Mesendoderm (in vitro differentiated cells): Measurements from ENCODE around the gene SRRM4.
A peak's percentile ranks its signal among the peaks of the same experiment; 100 is the strongest.

Experiments used
- DNase-seq: peaks from one replicate; pipeline ENCODE4 v3.0.0; 2013
- H2AK5ac ChIP-seq: 2 replicates; pipeline ENCODE4 v1.6.1; 2013; ENCODE audit warnings: low read length, inconsistent platforms
- H2BK120ac ChIP-seq: 2 replicates; pipeline ENCODE4 v1.6.1; 2013; ENCODE audit warnings: low read depth, mild to moderate bottlenecking, low read length, moderate library complexity, mixed read lengths
- H2BK15ac ChIP-seq: replicated peaks from 2 replicates; pipeline ENCODE4 v1.6.1; 2013; ENCODE audit warnings: low read depth, mild to moderate bottlenecking, moderate library complexity
- H2BK5ac ChIP-seq: 2 replicates; pipeline ENCODE4 v1.6.1; 2013; ENCODE audit warnings: low read length, inconsistent platforms
- H3K18ac ChIP-seq: 2 replicates; pipeline ENCODE4 v1.6.1; 2013; ENCODE audit warnings: mild to moderate bottlenecking, low read length, mixed read lengths
- H3K23ac ChIP-seq: one replicate; pipeline ENCODE4 v1.6.1; 2013; ENCODE audit warnings: low read length
- H3K27ac ChIP-seq: 2 replicates; pipeline ENCODE4 v1.5.1; 2013; ENCODE audit warnings: low read depth, mild to moderate bottlenecking, inconsistent platforms, low read length, moderate library complexity
- H3K27me3 ChIP-seq: 2 replicates; pipeline ENCODE4 v1.6.1; 2013; ENCODE audit warnings: low read length, control low read depth, mild to moderate bottlenecking, inconsistent platforms; ENCODE audit not compliant: insufficient read depth, poor library complexity
- H3K36me3 ChIP-seq: 2 replicates; pipeline ENCODE4 v1.6.1; 2013; ENCODE audit warnings: low read length, inconsistent platforms; ENCODE audit not compliant: control insufficient read depth, insufficient read depth
- H3K4ac ChIP-seq: one replicate; pipeline ENCODE4 v1.6.1; 2013; ENCODE audit warnings: low read depth, mild to moderate bottlenecking, low read length, moderate library complexity
- H3K4me1 ChIP-seq: 2 replicates; pipeline ENCODE4 v1.6.1; 2013; ENCODE audit warnings: low read depth, low read length, inconsistent platforms; ENCODE audit not compliant: control insufficient read depth
- H3K4me2 ChIP-seq: 2 replicates; pipeline ENCODE4 v1.6.1; 2013; ENCODE audit warnings: low read length
- H3K4me3 ChIP-seq: 2 replicates; pipeline ENCODE4 v1.5.1; 2013; ENCODE audit warnings: mild to moderate bottlenecking, low read length
- H3K56ac ChIP-seq: one replicate; pipeline ENCODE4 v1.6.1; 2013; ENCODE audit warnings: low read length
- H3K79me1 ChIP-seq: 2 replicates; pipeline ENCODE4 v1.6.1; 2013; ENCODE audit warnings: low read length, inconsistent platforms
- H3K79me2 ChIP-seq: 2 replicates; pipeline ENCODE4 v1.6.1; 2013; ENCODE audit warnings: mild to moderate bottlenecking, low read length; ENCODE audit not compliant: control insufficient read depth, insufficient read depth
- H3K9ac ChIP-seq: 2 replicates; pipeline ENCODE4 v1.6.1; 2013; ENCODE audit warnings: low read length, inconsistent platforms
- H4K5ac ChIP-seq: one replicate; pipeline ENCODE4 v1.6.1; 2013; ENCODE audit warnings: low read length
- H4K8ac ChIP-seq: one replicate; pipeline ENCODE4 v1.6.1; 2013; ENCODE audit warnings: low read depth, mild to moderate bottlenecking, control low read depth, low read length, moderate library complexity
- WGBS: extraction: QIAGEN DNeasy Blood & Tissue Kit; methylation state at CpG from one replicate; pipeline ENCODE4 v1.1.7; 2013; ENCODE audit warnings: low lambda C conversion rate, missing lambda C conversion rate; ENCODE audit not compliant: insufficient coverage; ENCODE audit errors: extremely low coverage; 5-methylcytosine and 5-hydroxymethylcytosine counted together

SRRM4 gene

DNA sequence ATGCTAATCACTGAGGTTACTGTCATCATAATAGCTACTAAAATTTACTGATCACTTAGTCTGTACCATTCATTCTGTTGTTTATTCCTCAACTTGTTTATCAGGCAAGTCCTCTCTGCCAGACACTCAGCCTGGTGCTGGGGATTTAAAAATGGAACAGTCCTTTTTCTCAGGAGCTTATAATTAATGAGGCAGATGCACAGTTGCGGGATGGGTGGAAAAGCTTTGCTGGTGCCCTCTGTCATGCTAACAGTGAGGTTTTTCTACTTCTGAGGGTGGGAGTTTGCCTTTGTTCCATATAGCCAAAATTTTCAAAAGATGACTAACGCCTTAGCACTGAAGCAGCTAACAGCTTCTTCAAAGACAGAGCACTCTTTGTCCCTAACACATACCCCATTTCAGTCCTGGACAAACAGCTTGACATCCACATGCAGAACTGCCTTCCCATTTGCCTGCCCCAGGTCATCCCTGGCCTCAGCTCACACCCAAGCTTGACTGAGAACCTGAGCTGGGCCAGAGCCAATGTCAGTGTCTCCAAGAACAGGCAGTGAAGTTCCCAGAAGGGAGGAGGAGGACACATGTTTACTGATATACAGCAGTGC is 166.6 kb downstream of the SRRM4 start:
- H4K5ac ChIP-seq: no peak overlapping the region
- no peak overlapping the region for H3K18ac ChIP-seq
- H2AK5ac ChIP-seq: no peak overlapping the region
- H3K4me2 ChIP-seq: no peak overlapping the region
- no peak overlapping the region for H4K8ac ChIP-seq
- H3K79me1 ChIP-seq: no peaks in the 10 kb centered on the region
- H3K9ac ChIP-seq: no peak overlapping the region
- H3K27me3 ChIP-seq: no peaks in the 10 kb centered on the region
- peaks cover 3% of the 10 kb centered on the region for H3K4me1 ChIP-seq
- no peak overlapping the region for H3K4ac ChIP-seq
- WGBS: no CpG with 5 or more reads among the region's 2 CpGs
- no peak overlapping the region for H3K23ac ChIP-seq
- H3K27ac ChIP-seq: no peak overlapping the region
- H3K36me3 ChIP-seq: no peaks in the 10 kb centered on the region
- no peak overlapping the region for H3K4me3 ChIP-seq
- H2BK120ac ChIP-seq: no peak overlapping the region
- no peak overlapping the region for H2BK5ac ChIP-seq
- DNase-seq: no peak
- H3K56ac ChIP-seq: no peak overlapping the region
- no peaks in the 10 kb centered on the region for H3K79me2 ChIP-seq
- H2BK15ac ChIP-seq: no peak overlapping the region

DNA sequence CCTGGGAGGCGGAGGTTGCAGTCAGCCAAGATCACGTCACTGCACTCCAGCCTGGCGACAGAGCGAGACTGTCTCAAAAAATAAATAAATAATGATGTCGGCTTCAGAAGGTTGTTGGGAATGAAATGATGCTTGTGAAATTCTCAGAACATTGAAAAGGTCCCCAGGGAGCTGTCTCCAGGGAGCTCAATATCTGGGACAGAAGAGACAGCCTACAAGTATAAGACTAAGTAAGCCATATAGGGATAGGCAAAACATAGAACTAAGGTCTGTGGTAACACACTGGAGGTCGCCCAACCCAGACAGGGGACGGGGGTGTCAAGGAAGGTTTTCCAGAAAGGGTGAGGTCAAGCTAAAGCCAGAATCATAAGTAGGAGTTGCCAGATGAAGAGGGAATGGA is 167.9 kb downstream of the SRRM4 start:
- DNase-seq: no peak
- Histone ChIP-seq H3K23ac (no peak overlapping the region), H2AK5ac (no peak overlapping the region), H3K56ac (no peak overlapping the region), H3K27me3 (no peaks in the 10 kb centered on the region), H2BK5ac (no peak overlapping the region), H2BK120ac (no peak overlapping the region), H3K79me1 (no peaks in the 10 kb centered on the region), H3K4me2 (no peak overlapping the region), H3K4ac (no peak overlapping the region), H4K8ac (no peak overlapping the region), H3K9ac (no peak overlapping the region), H3K36me3 (no peaks in the 10 kb centered on the region), H3K4me3 (no peak overlapping the region), H3K79me2 (no peaks in the 10 kb centered on the region), H3K27ac (no peak overlapping the region), H3K4me1 (peaks cover 3% of the 10 kb centered on the region), H4K5ac (no peak overlapping the region), H2BK15ac (no peak overlapping the region), H3K18ac (no peak overlapping the region)
- no CpG with 5 or more reads among the region's 7 CpGs for WGBS

DNA sequence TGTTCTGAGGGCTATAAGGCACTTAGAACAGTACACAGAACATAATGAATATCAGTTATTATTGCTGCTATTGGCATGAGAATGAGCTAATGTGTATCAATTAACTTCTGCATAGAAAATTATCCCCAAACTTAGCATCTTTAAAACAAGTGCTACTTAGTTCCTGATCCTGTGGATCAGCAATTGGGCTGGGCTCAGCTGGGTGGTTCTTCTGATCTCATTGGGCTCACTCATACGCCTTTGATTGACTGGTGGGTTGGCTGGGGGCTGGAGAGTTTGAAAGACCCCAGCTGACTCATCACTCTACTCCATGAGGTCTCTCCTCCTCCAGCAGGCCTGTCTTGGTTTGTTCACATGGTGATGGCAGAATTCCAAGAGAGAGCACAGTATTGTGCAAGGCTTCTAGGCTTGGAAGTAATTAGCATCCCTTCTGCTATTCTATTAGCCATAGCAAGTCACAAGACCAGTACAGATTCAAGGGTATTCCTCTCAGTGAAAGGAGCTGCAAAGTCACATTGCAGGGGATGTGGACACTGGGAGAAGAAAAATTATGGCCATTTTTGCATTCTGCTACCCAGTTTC is 170.2 kb downstream of the SRRM4 start:
- Histone ChIP-seq H3K4ac (no peak overlapping the region), H4K8ac (no peak overlapping the region), H3K79me1 (no peaks in the 10 kb centered on the region), H3K4me3 (no peak overlapping the region), H4K5ac (no peak overlapping the region), H3K4me1 (peaks cover 4% of the 10 kb centered on the region), H3K56ac (no peak overlapping the region), H3K79me2 (no peaks in the 10 kb centered on the region), H2AK5ac (no peak overlapping the region), H3K27me3 (no peaks in the 10 kb centered on the region), H3K23ac (no peak overlapping the region), H2BK120ac (no peak overlapping the region), H3K27ac (no peak overlapping the region), H2BK15ac (no peak overlapping the region), H2BK5ac (no peak overlapping the region), H3K9ac (no peak overlapping the region), H3K36me3 (no peaks in the 10 kb centered on the region), H3K4me2 (no peak overlapping the region), H3K18ac (no peak overlapping the region)
- no peak for DNase-seq
- WGBS: no CpG with 5 or more reads among the region's 1 CpG

DNA sequence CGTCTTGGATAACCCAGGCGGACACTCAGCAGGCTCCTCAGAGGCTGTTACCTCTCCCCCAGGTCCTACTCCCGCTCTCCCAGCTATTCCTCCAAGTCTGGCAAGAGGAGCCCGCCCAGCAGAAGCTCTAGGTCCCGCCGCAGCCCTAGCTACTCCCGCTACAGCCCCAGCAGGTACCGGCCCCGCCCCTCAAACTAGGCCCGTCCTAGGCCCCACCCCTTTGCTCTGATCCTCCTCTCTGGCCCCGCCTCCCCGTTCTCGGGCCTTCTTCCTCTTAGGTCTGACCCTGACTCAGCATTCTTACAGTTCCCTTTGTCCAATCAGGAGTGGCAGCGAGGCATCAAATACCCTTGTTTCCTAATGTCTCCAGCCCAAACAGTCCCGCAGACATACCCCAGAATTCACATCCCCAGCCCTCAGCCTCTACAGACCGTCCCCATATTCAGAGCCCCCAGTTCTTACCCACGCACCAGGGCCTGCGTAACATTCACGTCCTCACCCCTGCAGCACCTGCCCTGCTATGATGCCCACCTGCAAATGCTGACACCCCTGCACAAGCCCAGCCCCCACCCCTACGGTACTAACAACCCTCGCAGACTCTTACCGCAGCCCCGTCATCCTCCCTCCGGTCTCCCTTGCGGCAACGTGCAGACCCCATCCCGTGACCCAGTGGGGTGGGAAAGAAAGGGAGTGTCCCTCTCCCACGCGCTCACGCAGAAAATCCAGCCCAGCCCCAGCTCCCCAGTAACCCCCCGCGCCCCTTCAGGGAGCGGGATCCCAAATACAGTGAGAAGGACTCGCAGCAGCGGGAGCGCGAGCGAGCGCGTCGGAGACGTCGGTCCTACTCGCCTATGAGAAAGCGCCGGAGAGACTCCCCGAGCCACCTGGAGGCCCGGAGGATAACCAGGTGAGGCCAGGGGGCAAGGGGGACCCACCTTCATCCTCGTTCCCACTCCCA is 172.4 kb downstream of the SRRM4 start:
- H3K9ac ChIP-seq: peak overlapping the region; percentile 93
- no peak overlapping the region for H2BK15ac ChIP-seq
- H3K36me3 ChIP-seq: no peaks in the 10 kb centered on the region
- peak overlapping the region; percentile 96 for H3K4ac ChIP-seq
- H3K4me3 ChIP-seq: peak overlapping the region; percentile 31
- no peak overlapping the region for H3K23ac ChIP-seq
- no peaks in the 10 kb centered on the region for H3K27me3 ChIP-seq
- peak overlapping the region; percentile 95 for H2BK5ac ChIP-seq
- H2BK120ac ChIP-seq: peak overlapping the region; percentile 28
- H3K4me1 ChIP-seq: peaks cover 4% of the 10 kb centered on the region
- no CpG with 5 or more reads among the region's 49 CpGs for WGBS
- peak overlapping the region; percentile 72 for H3K27ac ChIP-seq
- DNase-seq: peak; percentile 99
- H4K8ac ChIP-seq: no peak overlapping the region
- peak overlapping the region; percentile 82 for H3K18ac ChIP-seq
- peak overlapping the region; percentile 47 for H3K4me2 ChIP-seq
- no peaks in the 10 kb centered on the region for H3K79me1 ChIP-seq
- H4K5ac ChIP-seq: no peak overlapping the region
- H3K56ac ChIP-seq: peak overlapping the region; percentile 83
- no peaks in the 10 kb centered on the region for H3K79me2 ChIP-seq
- no peak overlapping the region for H2AK5ac ChIP-seq

DNA sequence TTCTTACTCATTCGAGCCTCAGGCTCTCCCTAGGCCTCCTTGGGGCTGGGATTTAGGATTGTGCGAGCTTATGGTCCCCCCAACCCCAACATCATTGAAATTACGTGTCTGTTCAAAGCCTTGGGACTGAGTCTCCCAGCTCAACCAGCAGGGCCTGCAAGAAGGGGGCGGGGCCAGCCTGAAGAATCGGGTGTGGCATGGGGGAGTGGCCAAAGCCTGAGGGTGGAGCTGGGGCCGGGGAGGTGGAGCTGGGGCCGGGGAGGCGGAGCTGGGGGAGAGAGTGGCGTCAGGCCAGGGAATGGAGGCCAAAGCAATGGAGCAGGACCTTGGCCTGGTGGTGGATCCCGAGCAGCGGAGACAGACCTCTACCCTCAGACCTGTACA is 173.1 kb downstream of the SRRM4 start:
- Histone ChIP-seq H3K27me3 (no peaks in the 10 kb centered on the region), H3K9ac (peak overlapping the region; percentile 93), H3K27ac (peak overlapping the region; percentile 72), H3K18ac (peak overlapping the region; percentile 82), H3K23ac (no peak overlapping the region), H3K36me3 (no peaks in the 10 kb centered on the region), H3K4me3 (peak overlapping the region; percentile 31), H2BK120ac (peak overlapping the region; percentile 28), H2BK5ac (no peak overlapping the region), H3K4me2 (peak overlapping the region; percentile 47), H4K5ac (peak overlapping the region; percentile 93), H3K79me2 (no peaks in the 10 kb centered on the region), H3K56ac (peak overlapping the region; percentile 83), H2AK5ac (no peak overlapping the region), H4K8ac (no peak overlapping the region), H3K4ac (peak overlapping the region; percentile 96), H2BK15ac (no peak overlapping the region), H3K79me1 (no peaks in the 10 kb centered on the region), H3K4me1 (peaks cover 4% of the 10 kb centered on the region)
- peak; percentile 97 for DNase-seq
- WGBS: no CpG with 5 or more reads among the region's 11 CpGs
